ENCODE results near the gene PRDM16.

DNA sequence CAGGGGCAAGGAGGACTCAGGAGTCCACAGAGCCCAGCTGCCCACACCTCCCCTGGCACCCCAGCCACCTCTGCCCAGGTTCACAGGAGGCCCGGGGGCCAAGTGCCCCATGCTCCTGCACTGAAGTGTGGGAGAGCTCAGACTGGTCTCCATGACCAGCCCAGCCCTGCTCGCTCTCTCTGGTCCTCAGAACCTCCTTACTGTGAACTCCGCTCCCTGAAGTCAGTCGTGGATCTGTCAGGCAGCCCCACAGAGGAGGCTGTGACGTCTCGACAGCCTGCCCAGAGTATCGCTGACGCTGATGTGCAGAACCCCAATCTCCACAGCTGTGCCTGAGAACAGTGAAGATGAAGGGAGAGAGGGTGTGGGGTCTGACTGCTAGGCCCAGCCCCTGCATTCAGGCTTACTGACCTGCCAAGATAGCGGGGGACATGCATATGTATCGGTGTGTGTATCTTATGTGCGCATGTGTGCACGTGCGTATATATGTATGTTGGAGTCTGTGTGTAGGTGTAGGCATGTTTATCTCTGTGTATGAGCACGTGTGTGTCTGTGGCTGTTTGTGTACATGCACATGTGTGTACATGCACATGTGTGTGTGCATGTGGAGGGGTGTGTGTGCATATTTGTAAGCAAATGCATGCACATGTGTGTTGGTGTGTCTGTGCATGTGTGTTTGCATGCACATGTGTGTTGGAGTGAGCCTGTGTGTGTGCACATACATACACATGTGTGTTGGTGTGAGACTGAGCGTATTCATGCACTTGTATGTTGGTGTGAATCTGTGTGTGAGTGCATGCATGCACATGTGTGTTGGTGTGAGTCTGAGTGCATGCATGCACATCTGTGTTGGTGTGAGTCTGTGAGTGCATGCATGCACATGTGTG, 267.0 kb downstream of the PRDM16 start:
- TF ChIP-seq, protein P1, sequence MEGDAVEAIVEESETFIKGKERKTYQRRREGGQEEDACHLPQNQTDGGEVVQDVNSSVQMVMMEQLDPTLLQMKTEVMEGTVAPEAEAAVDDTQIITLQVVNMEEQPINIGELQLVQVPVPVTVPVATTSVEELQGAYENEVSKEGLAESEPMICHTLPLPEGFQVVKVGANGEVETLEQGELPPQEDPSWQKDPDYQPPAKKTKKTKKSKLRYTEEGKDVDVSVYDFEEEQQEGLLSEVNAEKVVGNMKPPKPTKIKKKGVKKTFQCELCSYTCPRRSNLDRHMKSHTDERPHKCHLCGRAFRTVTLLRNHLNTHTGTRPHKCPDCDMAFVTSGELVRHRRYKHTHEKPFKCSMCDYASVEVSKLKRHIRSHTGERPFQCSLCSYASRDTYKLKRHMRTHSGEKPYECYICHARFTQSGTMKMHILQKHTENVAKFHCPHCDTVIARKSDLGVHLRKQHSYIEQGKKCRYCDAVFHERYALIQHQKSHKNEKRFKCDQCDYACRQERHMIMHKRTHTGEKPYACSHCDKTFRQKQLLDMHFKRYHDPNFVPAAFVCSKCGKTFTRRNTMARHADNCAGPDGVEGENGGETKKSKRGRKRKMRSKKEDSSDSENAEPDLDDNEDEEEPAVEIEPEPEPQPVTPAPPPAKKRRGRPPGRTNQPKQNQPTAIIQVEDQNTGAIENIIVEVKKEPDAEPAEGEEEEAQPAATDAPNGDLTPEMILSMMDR (conservative IDR thresholded peaks at IDR 0.05): no peak
- TF ChIP-seq ZFX (IDR thresholded peaks at IDR 0.05): no peak

Data from C4-2B (cell line).